ENCODE data around the gene HIGD2A. TPM values are rescaled to one million over a fixed set of nuclear protein-coding genes. Genes with fewer than 3 reads are reported as not detected.
A peak's percentile ranks its signal among the peaks of the same experiment; 100 is the strongest.

HIGD2A gene
- total RNA-seq, 2 experiments from 2014 or later = 129 to 142 TPM

DNA sequence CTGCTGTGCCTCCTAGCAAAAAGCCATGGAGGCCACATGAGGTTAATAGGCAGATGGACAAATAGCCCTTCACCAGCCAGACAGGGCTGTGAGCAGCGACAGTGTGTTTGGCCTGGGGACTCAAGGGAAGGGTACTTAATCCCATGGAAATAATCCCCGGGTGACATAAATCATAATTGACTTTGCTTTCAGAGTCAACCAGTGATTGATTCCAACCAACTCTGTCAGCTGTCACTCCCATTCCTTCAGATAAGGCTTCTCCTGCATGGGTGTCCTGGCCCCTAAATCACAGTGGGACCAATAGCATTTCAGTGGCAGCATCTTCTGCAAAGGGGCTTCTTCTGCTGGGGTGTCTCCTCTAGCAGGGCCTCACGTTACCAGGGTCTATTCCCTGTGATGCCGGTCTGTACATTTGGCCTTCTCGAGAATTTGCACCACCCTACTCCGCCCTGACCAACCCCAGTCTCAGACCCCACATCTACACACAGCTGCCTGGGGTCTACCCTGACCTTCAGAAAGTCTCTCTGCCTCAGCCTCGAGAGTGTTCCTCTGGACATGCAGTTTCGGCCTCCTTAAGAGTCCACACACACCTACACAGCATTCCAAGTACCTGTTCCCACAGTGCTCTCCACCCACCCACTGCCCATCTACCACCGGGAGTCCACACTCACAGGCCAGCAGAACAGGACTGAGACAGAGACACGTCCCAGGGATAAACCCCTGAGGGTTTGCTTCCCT, 24.1 kb downstream of the HIGD2A start:
- Mint-ChIP-seq H3K27me3 (ENCODE audit: low read depth) (no peaks in the 10 kb centered on the region), H3K36me3 (ENCODE audit: low read depth) (peaks cover 6% of the 10 kb centered on the region), H3K4me3 (no peak overlapping the region), H3K9me3 (ENCODE audit: insufficient read depth) (no peaks in the 10 kb centered on the region), H3K27ac (no peak overlapping the region), H3K4me1 (ENCODE audit: low read depth) (peaks cover 29% of the 10 kb centered on the region)
- ChIA-PET CTCF (interaction anchor here (0.6 to 1.1 kb wide), 2 partner anchors 35 to 130 kb away, joined by 3 read pairs; no protein-coding TSS in a partner anchor), POLR2A (no interaction called here)
- DNase-seq (no peak), ATAC-seq (no peak)

DNA sequence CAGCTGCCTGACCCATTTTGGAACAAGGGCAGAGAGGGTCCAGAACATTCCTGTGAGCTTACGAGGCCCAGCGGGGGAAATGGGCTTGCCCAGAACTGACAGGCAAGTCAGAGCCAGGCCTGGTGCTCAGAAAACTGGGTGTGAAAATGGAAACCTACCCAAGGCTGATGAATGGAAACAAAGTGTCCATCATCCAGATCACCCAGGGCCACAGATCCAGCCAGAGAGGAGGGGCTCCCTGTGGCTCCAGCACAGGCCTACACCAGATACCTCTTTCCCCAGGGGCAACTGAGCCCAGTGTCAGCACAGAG, 24.7 kb downstream of the HIGD2A start:
- no peak overlapping the region for H3K4me3 Mint-ChIP-seq
- H3K27me3 Mint-ChIP-seq (ENCODE audit: low read depth) = peaks cover 1% of the 10 kb centered on the region
- H3K27ac Mint-ChIP-seq = no peak overlapping the region
- no peaks in the 10 kb centered on the region for H3K9me3 Mint-ChIP-seq (ENCODE audit: insufficient read depth)
- DNase-seq (no peak), ATAC-seq (no peak)
- ChIA-PET POLR2A (no interaction called here), CTCF (interaction anchor here (0.6 to 1.1 kb wide), 2 partner anchors 34 to 130 kb away, joined by 3 read pairs; no protein-coding TSS in a partner anchor)
- peaks cover 29% of the 10 kb centered on the region for H3K4me1 Mint-ChIP-seq (ENCODE audit: low read depth)
- H3K36me3 Mint-ChIP-seq (ENCODE audit: low read depth) = peaks cover 4% of the 10 kb centered on the region

DNA sequence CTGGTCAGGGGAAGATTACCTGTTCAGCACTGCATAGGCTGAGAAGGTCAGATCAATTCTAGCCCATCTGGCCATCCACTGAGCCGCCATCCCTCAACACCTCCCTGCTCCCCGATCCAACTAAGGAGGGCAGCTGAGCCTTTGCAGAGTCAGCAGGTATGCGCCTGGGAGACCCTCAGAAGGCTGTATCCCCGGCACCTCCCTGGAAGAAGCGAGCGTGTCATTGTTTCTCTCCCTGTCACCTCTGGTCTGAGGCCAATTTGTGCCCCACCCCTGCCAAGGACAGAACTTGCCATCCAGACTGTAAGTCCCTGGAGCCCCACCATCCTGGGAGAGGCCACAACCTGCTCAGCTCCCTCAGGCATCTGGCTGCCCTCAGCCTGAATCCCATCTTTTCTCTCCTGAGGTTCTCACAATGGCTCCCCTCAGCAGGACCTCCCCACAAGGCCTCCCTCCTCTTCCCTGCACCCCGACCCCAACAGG, 25.2 kb downstream of the HIGD2A start:
- Mint-ChIP-seq H3K36me3 (ENCODE audit: low read depth) (peaks cover 4% of the 10 kb centered on the region), H3K27ac (no peak overlapping the region), H3K27me3 (ENCODE audit: low read depth) (peaks cover 3% of the 10 kb centered on the region), H3K4me3 (no peak overlapping the region), H3K4me1 (ENCODE audit: low read depth) (peaks cover 29% of the 10 kb centered on the region), H3K9me3 (ENCODE audit: insufficient read depth) (no peaks in the 10 kb centered on the region)
- no peak for ATAC-seq
- ChIA-PET POLR2A (no interaction called here), CTCF (interaction anchor here (0.6 to 3.5 kb wide), 3 partner anchors 34 to 129 kb away, joined by 3 to 30 read pairs (median 3); partner anchors contain the start of gene FAF2)
- DNase-seq = no peak

DNA sequence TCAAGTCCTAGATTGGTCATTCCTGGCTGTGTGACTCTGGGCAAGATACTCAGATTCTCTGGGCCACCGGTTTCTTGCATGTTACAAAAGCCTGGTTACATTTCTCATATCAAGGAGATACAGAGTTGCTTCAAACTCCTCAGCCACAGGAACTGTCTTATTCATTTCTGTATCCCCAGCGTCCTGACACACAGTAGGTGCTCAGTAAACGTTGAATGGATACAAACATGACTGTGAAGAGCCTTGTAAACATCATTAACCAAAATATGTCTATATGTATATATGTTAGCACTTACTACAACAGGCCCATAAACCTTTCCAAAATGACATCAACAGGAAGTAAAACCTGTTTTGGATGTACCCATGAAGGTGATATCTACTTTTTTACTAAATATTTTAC, 26.2 kb downstream of the HIGD2A start:
- Mint-ChIP-seq H3K27me3 (ENCODE audit: low read depth) (peaks cover 5% of the 10 kb centered on the region), H3K9me3 (ENCODE audit: insufficient read depth) (no peaks in the 10 kb centered on the region), H3K27ac (peak overlapping the region; percentile 15), H3K4me3 (peak overlapping the region; percentile 77), H3K4me1 (ENCODE audit: low read depth) (peaks cover 29% of the 10 kb centered on the region), H3K36me3 (ENCODE audit: low read depth) (peaks cover 4% of the 10 kb centered on the region)
- ChIA-PET POLR2A (interaction anchor here (0.6 kb wide), 1 partner anchor 26 kb away, joined by 3 read pairs; no protein-coding TSS in a partner anchor), CTCF (interaction anchor here (1.1 to 3.5 kb wide), 3 partner anchors 33 to 232 kb away, joined by 3 to 30 read pairs (median 3); partner anchors contain the start of genes FAF2, RNF44 and TSPAN17)
- ATAC-seq = no peak
- DNase-seq = no peak

DNA sequence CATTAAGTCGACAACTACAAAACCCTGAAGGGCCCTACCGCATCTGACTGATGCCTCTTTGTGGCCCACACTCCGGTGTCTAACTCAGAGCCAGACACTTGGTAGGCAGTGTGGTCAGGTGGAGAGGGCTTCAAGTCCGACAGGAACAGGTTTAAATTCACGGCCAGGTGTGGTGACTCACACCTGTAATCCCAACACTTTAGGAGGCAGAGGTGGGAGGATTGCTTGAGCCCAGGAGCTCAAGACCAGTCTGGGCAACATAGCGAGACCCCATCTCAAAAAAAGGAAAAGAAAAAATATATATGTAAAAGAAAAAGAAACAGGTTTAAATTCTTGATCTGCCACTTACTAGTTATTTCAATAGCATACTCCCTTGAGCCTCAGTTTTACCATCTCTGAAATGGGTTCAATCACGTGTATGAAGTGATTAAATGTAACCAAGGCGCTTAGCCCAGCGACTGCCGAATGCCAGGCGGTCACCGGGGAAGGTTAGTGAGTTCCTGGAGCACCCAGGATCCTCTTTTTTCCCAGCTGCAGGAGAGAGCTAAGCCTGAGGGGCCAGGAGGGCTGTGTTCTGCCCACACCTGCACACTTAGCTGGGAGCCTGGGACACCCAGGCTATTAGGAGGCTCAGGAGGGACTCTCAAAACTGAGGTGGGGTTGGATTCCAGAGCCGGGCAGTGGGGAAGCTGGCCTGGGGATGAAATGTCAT, 26.8 kb downstream of the HIGD2A start:
- ChIA-PET POLR2A (interaction anchor here (0.6 to 2.0 kb wide), 5 partner anchors 9 to 128 kb away, joined by 3 to 14 read pairs (median 5); partner anchors contain the start of genes HIGD2A, NOP16 and RNF44), CTCF (interaction anchor here (0.6 to 3.5 kb wide), 13 partner anchors 9 to 245 kb away, joined by 3 to 30 read pairs (median 4); partner anchors contain the start of genes FAF2, RNF44 and TSPAN17)
- DNase-seq = no peak
- ATAC-seq = no peak
- Mint-ChIP-seq H3K36me3 (ENCODE audit: low read depth) (no peaks in the 10 kb centered on the region), H3K9me3 (ENCODE audit: insufficient read depth) (no peaks in the 10 kb centered on the region), H3K27me3 (ENCODE audit: low read depth) (peaks cover 7% of the 10 kb centered on the region), H3K4me1 (ENCODE audit: low read depth) (peaks cover 29% of the 10 kb centered on the region), H3K4me3 (peak overlapping the region; percentile 77), H3K27ac (peak overlapping the region; percentile 76)

DNA sequence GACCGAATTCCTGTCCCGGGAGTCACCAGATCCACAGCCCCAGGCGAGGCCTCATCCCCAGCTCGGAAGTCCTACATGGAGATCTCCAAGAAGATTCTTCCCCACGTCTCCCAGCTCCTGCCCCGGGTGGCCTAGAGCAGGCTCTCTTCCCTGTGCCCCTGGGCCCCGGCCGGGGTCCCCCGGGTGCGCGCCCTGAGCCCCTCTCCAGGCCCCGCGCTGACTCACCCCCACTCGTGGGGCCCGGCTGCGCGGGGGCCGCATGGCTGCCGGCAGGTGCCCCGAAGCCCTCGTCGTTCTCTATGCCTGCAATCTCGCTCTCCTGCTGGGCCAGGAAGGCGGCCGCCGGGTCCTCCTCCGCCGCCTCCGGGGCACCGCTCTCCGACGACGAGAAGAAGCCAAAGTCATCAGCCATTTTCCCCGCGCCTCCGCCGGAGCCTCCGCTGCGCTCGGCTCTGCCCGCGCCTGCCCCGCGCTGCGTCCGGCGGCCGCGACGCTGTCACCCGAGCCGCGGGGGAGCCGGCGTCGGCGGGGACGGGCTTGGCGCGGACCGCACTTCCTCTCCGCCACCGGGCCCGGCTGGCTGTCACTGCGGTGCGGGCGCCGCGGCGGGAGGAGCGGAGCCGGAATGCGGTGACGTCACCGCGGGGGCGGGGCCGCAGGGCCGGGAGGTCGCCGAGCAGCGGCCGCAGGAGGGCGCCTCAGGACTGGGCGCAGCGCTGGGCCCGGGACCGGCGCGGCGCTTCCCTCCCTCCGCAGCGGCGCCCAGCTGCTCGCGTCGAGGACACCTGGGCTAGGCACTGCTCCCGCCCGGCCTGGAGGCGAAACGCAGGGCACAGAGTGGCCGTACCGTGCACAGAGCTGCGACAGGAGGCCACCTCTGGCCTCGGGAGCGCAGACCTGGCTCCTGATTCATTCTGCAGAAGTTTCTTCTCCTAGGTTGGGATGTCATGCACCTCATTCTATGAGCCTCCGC, 27.7 kb downstream of the HIGD2A start, which contains the start of gene CLTB:
Gene CLTB, minus strand, starts transcription at position 588 of the 973 bp plus-strand sequence. Its CDS starts 176 bp downstream, at position 412.
- Mint-ChIP-seq H3K4me1 (ENCODE audit: low read depth) (peaks cover 29% of the 10 kb centered on the region), H3K9me3 (ENCODE audit: insufficient read depth) (no peaks in the 10 kb centered on the region), H3K27me3 (ENCODE audit: low read depth) (peaks cover 12% of the 10 kb centered on the region), H3K36me3 (ENCODE audit: low read depth) (no peaks in the 10 kb centered on the region), H3K27ac (peak within 1 kb of the TSS; percentile 76), H3K4me3 (peak within 1 kb of the TSS; percentile 77)
- ATAC-seq (peak; percentile 97), DNase-seq (peak; percentile 89)
- CTCF ChIA-PET = interaction anchor here (0.6 to 3.5 kb wide), 29 partner anchors 10 to 244 kb away, joined by 3 to 30 read pairs (median 4); partner anchors contain the start of genes FAF2, RNF44 and TSPAN17
- POLR2A ChIA-PET = interaction anchor here (0.7 to 2.4 kb wide), 9 partner anchors 10 to 134 kb away, joined by 3 to 14 read pairs (median 4); partner anchors contain the start of genes FAF2, HIGD2A, NOP16 and RNF44

DNA sequence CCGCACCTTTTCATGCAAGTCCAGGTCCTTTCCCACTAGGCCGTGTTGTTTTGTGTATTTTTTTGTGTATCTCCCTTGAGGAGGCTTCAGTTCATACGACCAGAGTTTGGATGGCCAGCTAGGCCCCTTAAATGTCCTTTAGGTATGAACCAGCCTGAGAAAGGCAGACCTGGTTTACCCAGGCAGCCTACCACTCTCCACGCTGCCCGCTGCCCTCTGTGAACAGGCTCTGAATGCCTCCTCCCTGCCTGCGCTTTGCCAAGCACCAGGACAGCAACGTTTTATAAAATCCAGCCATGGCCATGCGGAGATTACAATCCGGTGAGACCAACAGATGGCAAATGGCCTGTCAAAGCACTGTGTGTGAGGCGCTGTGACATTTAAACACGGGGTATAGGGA, 28.4 kb downstream of the HIGD2A start:
- Mint-ChIP-seq H3K36me3 (ENCODE audit: low read depth) (no peaks in the 10 kb centered on the region), H3K4me3 (peak overlapping the region; percentile 64), H3K9me3 (ENCODE audit: insufficient read depth) (no peaks in the 10 kb centered on the region), H3K27me3 (ENCODE audit: low read depth) (peaks cover 14% of the 10 kb centered on the region), H3K27ac (peak overlapping the region; percentile 48), H3K4me1 (ENCODE audit: low read depth) (peaks cover 29% of the 10 kb centered on the region)
- no peak for DNase-seq
- ChIA-PET POLR2A (interaction anchor here (0.7 to 2.4 kb wide), 7 partner anchors 29 to 133 kb away, joined by 3 to 14 read pairs (median 4); partner anchors contain the start of genes FAF2, HIGD2A, NOP16 and RNF44), CTCF (interaction anchor here (0.9 to 3.5 kb wide), 23 partner anchors 9 to 244 kb away, joined by 3 to 30 read pairs (median 5); partner anchors contain the start of genes FAF2 and RNF44)
- ATAC-seq = no peak

DNA sequence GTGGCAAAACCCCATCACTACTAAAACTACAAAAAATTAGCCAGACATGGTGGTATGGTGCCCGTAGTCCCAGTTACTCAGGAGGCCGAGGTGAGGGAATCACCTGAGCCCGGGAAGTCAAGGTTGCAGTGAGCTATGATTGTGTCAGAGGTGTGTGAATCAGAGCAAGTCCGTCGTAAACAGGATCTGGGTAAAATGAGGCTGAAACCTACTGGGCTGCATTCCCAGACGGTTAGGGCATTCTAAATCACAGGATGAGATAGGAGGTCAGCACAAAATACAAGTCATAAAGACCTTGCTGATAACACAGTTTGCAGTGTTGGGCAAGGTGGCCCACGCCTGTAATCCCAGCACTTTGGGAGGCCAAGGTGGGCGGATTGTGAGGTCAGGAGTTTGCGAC, 29.7 kb downstream of the HIGD2A start:
- no peaks in the 10 kb centered on the region for H3K36me3 Mint-ChIP-seq (ENCODE audit: low read depth)
- H3K4me1 Mint-ChIP-seq (ENCODE audit: low read depth) = peaks cover 24% of the 10 kb centered on the region
- ChIA-PET CTCF (interaction anchor here (0.7 to 3.2 kb wide), 6 partner anchors 14 to 242 kb away, joined by 3 to 19 read pairs (median 8); no protein-coding TSS in a partner anchor), POLR2A (interaction anchor here (2.4 kb wide), 1 partner anchor 30 kb away, joined by 9 read pairs; the partner anchor contains the start of gene FAF2)
- H3K27me3 Mint-ChIP-seq (ENCODE audit: low read depth) = peaks cover 26% of the 10 kb centered on the region
- no peak overlapping the region for H3K27ac Mint-ChIP-seq
- no peak for DNase-seq
- no peaks in the 10 kb centered on the region for H3K9me3 Mint-ChIP-seq (ENCODE audit: insufficient read depth)
- no peak overlapping the region for H3K4me3 Mint-ChIP-seq
- no peak for ATAC-seq

DNA sequence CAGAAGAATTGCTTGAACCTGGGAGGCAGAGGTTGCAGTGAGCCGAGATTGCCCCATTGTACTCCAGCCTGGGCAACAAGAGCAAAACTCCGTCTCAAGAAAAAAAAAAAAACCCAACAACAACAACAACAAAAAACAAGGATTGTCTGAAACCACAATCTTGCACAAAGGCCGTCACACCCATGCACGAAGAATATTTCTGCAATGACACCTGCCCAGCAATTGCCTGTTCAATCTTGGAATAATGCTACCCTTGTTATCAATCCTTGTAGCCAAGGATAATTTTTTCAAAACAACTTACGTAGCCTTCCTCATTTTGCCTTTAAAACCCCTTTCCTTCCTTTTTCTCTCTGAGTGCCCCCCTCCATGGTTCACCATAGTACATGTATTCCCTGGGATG, 31.5 kb downstream of the HIGD2A start:
- Mint-ChIP-seq H3K27me3 (ENCODE audit: low read depth) (peaks cover 27% of the 10 kb centered on the region), H3K36me3 (ENCODE audit: low read depth) (no peaks in the 10 kb centered on the region), H3K27ac (no peak overlapping the region), H3K4me1 (ENCODE audit: low read depth) (peaks cover 13% of the 10 kb centered on the region), H3K4me3 (no peak overlapping the region), H3K9me3 (ENCODE audit: insufficient read depth) (peaks cover 4% of the 10 kb centered on the region)
- ATAC-seq (no peak), DNase-seq (no peak)
- POLR2A ChIA-PET = no interaction called here
- CTCF ChIA-PET = interaction anchor here (0.6 to 1.1 kb wide), 3 partner anchors 10 to 124 kb away, joined by 3 to 6 read pairs (median 5); partner anchors contain the start of gene FAF2

DNA sequence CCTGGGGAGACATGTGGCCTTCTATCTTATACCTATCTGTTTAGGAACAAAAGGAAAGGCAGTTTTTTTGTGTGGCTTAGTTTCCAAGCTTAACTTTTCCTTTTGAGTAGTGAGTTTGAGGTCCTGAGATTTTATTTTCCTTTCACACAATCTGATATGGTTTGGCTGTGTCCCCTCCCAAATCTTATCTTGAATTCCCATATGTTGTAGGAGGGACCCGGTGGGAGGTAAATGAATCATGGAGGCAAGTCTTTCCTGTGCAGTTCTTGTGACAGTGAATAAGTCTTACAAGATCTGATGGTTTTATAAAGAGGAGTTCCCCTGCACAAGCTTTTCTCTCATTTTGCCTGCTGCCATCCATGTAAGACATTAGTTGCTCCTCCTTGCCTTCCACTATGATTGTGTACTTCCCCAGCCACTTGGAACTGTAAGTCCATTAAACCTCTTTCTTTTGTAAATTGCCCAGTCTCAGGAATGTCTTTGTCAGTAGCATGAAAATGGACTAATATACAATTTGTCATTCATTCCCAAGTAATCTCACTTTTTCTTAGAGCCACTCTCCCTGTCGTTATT, 32.5 kb downstream of the HIGD2A start:
- Mint-ChIP-seq H3K27ac (no peak overlapping the region), H3K4me1 (ENCODE audit: low read depth) (peaks cover 7% of the 10 kb centered on the region), H3K9me3 (ENCODE audit: insufficient read depth) (peaks cover 11% of the 10 kb centered on the region), H3K4me3 (no peak overlapping the region), H3K27me3 (ENCODE audit: low read depth) (peaks cover 27% of the 10 kb centered on the region), H3K36me3 (ENCODE audit: low read depth) (no peaks in the 10 kb centered on the region)
- ChIA-PET CTCF (interaction anchor here (1.0 to 1.1 kb wide), 2 partner anchors 27 to 123 kb away, joined by 5 to 6 read pairs; partner anchors contain the start of gene FAF2), POLR2A (interaction anchor here (1.2 kb wide), 1 partner anchor 9 kb away, joined by 3 read pairs; no protein-coding TSS in a partner anchor)
- ATAC-seq (no peak), DNase-seq (no peak)
